HepG2 (cell line): Measurements from ENCODE around the gene ASAP2. TPM values are rescaled to one million over a fixed set of nuclear protein-coding genes. Genes with fewer than 3 reads are reported as not detected.

Source experiments
- FOSL1 ChIP-seq: sonication (generic); formaldehyde crosslinking; IDR thresholded peaks from 2 replicates; pipeline ENCODE4 v1.9.0; 2021; ENCODE audit warnings: missing genetic modification reagents, borderline replicate concordance
- FOXC1 ChIP-seq: sonication (generic); formaldehyde crosslinking; IDR thresholded peaks from 2 replicates; pipeline ENCODE4 v1.8.0; 2022; ENCODE audit warnings: mild to moderate bottlenecking, missing genetic modification reagents, borderline replicate concordance
- HOXA5 ChIP-seq: sonication (generic); formaldehyde crosslinking; IDR thresholded peaks from 2 replicates; pipeline ENCODE4 v1.4.0; 2020; ENCODE audit warnings: missing genetic modification reagents
- MXD4 ChIP-seq: IDR thresholded peaks from 2 replicates; pipeline ENCODE4 v1.6.1; 2016; ENCODE audit warnings: mild to moderate bottlenecking, missing biosample characterization, missing genetic modification reagents
- MXI1 ChIP-seq: IDR thresholded peaks from 3 replicates; pipeline ENCODE4 v1.6.1; 2012; ENCODE audit warnings: low read depth, low read length, inconsistent platforms, borderline replicate concordance
- NFIB ChIP-seq: sonication (generic); formaldehyde crosslinking; IDR thresholded peaks from 2 replicates; pipeline ENCODE4 v1.9.0; 2021; ENCODE audit warnings: missing genetic modification reagents, mild to moderate bottlenecking, borderline replicate concordance
- NR0B2 ChIP-seq: sonication (generic); formaldehyde crosslinking; IDR thresholded peaks from 2 replicates; pipeline ENCODE4 v1.4.0; 2020; ENCODE audit warnings: mild to moderate bottlenecking, missing genetic modification reagents
- NR2F2 ChIP-seq: IDR thresholded peaks from 2 replicates; pipeline ENCODE4 v1.6.1; 2012; ENCODE audit warnings: low read depth, inconsistent platforms, borderline replicate concordance
- NR2F6 ChIP-seq, 2 experiments: IDR thresholded peaks; 2 replicates each; pipeline ENCODE4 v1.6.1; 2016; ENCODE audit warnings: antibody characterized with exemption in 1 of 2, mild to moderate bottlenecking in 1 of 2
- YEATS2 ChIP-seq: sonication (generic); formaldehyde crosslinking; IDR thresholded peaks from 2 replicates; pipeline ENCODE4 v1.4.0; 2020; ENCODE audit warnings: missing genetic modification reagents, borderline replicate concordance
- ZFY ChIP-seq: sonication (generic); formaldehyde crosslinking; IDR thresholded peaks from 2 replicates; pipeline ENCODE4 v1.4.0; 2020; ENCODE audit warnings: missing genetic modification reagents
- ZHX2 ChIP-seq, 2 experiments: sonication (generic) in 1 of 2; formaldehyde crosslinking in 1 of 2; IDR thresholded peaks; 2 replicates each; pipeline versions ENCODE4 v1.6.1 to v1.9.0; 2014 to 2022; ENCODE audit warnings: antibody characterized with exemption in 1 of 2, borderline replicate concordance in 1 of 2, inconsistent platforms in 1 of 2, low read depth in 1 of 2, missing genetic modification reagents in 1 of 2
- ZMYM4 ChIP-seq: sonication (generic); formaldehyde crosslinking; IDR thresholded peaks from 2 replicates; pipeline ENCODE4 v1.8.1; 2023; ENCODE audit warnings: mild to moderate bottlenecking, missing genetic modification reagents
- ZNF18 ChIP-seq: sonication (generic); formaldehyde crosslinking; IDR thresholded peaks from 2 replicates; pipeline ENCODE4 v1.8.0; 2022; ENCODE audit warnings: mild to moderate bottlenecking, missing genetic modification reagents; ENCODE audit not compliant: insufficient replicate concordance
- ZNF280D ChIP-seq: sonication (generic); formaldehyde crosslinking; IDR thresholded peaks from 2 replicates; pipeline ENCODE4 v1.5.1; 2020; ENCODE audit warnings: mild to moderate bottlenecking, missing genetic modification reagents
- ZNF292 ChIP-seq: sonication (generic); formaldehyde crosslinking; IDR thresholded peaks from 2 replicates; pipeline ENCODE4 v1.8.1; 2022; ENCODE audit warnings: mild to moderate bottlenecking, low read depth, missing genetic modification reagents, borderline replicate concordance
- ZNF670 ChIP-seq: sonication (generic); formaldehyde crosslinking; IDR thresholded peaks from 2 replicates; pipeline ENCODE4 v1.8.0; 2022; ENCODE audit warnings: mild to moderate bottlenecking, missing genetic modification reagents, borderline replicate concordance
- ZNF674 ChIP-seq: sonication (generic); formaldehyde crosslinking; IDR thresholded peaks from 2 replicates; pipeline ENCODE4 v1.5.0; 2020; ENCODE audit warnings: low read depth, mild to moderate bottlenecking, missing genetic modification reagents
- polyA plus RNA-seq, 8 experiments: library from polyadenylated mRNA; depleted of rRNA in 3 of 8; stranded (reverse) in 7 of 8; unstranded in 1 of 8; fragments of >200 nt; fragmentation: Illumina TruSeq in 4 of 8; extraction: Trizol in 4 of 8; gene quantifications; 2 replicates each; pipeline versions ENCODE4 v1.2.1 to v1.2.3, GENCODE V29; 2011 to 2016; ENCODE audit warnings: low read depth in 4 of 8, missing spikeins in 1 of 8, mixed read lengths in 1 of 8; ENCODE audit not compliant: insufficient read depth in 1 of 8
- total RNA-seq, 5 experiments: library from RNA; depleted of rRNA; stranded (reverse); fragments of >200 nt; fragmentation: Illumina TruSeq; extraction: Trizol; gene quantifications; 2 replicates each; pipeline ENCODE4 v1.2.3, GENCODE V29; 2016; ENCODE audit warnings: low read depth in 1 of 5

ASAP2 gene
- total and polyA plus RNA-seq, 2 of the 13 experiments (the other 11 are each of a cell fraction or from before 2014, with no cell fraction given) = 7.3 to 22.3 TPM

GRCh38 chr2:9179572-9180201 lies 26.9 kb upstream of the ASAP2 start (continued):
- TF ChIP-seq ZNF292 (no peak), HOXA5 (CRISPR knock-in tag) (no peak), ZFY (CRISPR knock-in tag) (no peak), NR2F6 (IDR thresholded peaks at IDR 0.05) (0 out of 2 replicates have a peak, but pooled peaks have one; percentile 12), NR2F6 (CRISPR knock-in tag; IDR thresholded peaks at IDR 0.05) (no peak), ZNF280D (CRISPR knock-in tag) (no peak), NR2F2 (no peak), YEATS2 (CRISPR knock-in tag) (0 out of 2 replicates have a peak, but pooled peaks have one; percentile 4), NFIB (CRISPR knock-in tag) (no peak), ZMYM4 (CRISPR knock-in tag) (no peak), FOSL1 (CRISPR knock-in tag) (0 out of 2 replicates have a peak, but pooled peaks have one; percentile 30), NR0B2 (CRISPR knock-in tag) (no peak), ZNF674 (CRISPR knock-in tag) (no peak), MXD4 (CRISPR knock-in tag) (no peak), MXI1 (no peak), FOXC1 (CRISPR knock-in tag) (no peak), ZNF670 (CRISPR knock-in tag) (no peak), ZNF18 (no peak), ZHX2 (IDR thresholded peaks at IDR 0.05; ENCODE audit: low read depth) (no peak), ZHX2 (CRISPR knock-in tag; IDR thresholded peaks at IDR 0.05; ENCODE audit: borderline replicate concordance) (no peak)
